Right lobe of liver (tissue), 6 donors: ENCODE data around the gene SREBF2. TPM values are rescaled to one million over a fixed set of nuclear protein-coding genes. Genes with fewer than 3 reads are reported as not detected.
"Not testable (repeated sequence)": the region's sequence is repeated elsewhere in the genome, so short reads cannot be mapped to it uniquely, and the experiment has no call there.

ENCODE experiments used
- ATAC-seq, 4 donors: fragments of 200-7000 bp; cut with Tn5 transposase; one replicate each; pipeline ENCODE4 v1.9.1; 2020; ENCODE audit warnings: mild to moderate bottlenecking in 4 of 4, moderate library complexity in 4 of 4
- DNase-seq, 3 donors: peaks; one replicate each; pipeline ENCODE4 v3.0.0-alpha.2; 2020
- H3K27ac ChIP-seq, 3 donors: fragments of 200-600 bp; one replicate each; pipeline ENCODE4 v1.8.0; 2022
- H3K27me3 ChIP-seq, 2 donors: fragments of 200-600 bp; one replicate each; pipeline ENCODE4 v1.8.0; 2022
- H3K36me3 ChIP-seq, 4 donors: fragments of 200-600 bp; sonication (generic) in 1 of 4; one replicate each; pipeline versions ENCODE4 v1.5.1 to v1.8.0; 2017 to 2022; ENCODE audit warnings: control low read depth in 1 of 4
- H3K4me1 ChIP-seq, 4 donors: fragments of 200-600 bp; sonication (generic) in 1 of 4; one replicate each; pipeline versions ENCODE4 v1.5.1 to v1.8.0; 2017 to 2022; ENCODE audit warnings: control low read depth in 1 of 4
- H3K4me3 ChIP-seq, 3 donors: fragments of 200-600 bp; one replicate each; pipeline ENCODE4 v1.8.0; 2022
- H3K9me3 ChIP-seq, 4 donors: fragments of 200-600 bp; sonication (generic) in 1 of 4; one replicate each; pipeline versions ENCODE4 v1.5.1 to v1.8.0; 2017 to 2022; ENCODE audit warnings: control low read depth in 1 of 4
- POLR2A ChIP-seq: fragments of 450-650 bp; IDR thresholded peaks from one replicate; pipeline ENCODE4 v1.6.1; 2017; ENCODE audit warnings: antibody characterized with exemption, mild to moderate bottlenecking
- WGBS: methylation state at CpG from one replicate; pipeline ENCODE4 v1.1.6; 2018; ENCODE audit warnings: low coverage, low lambda C conversion rate; ENCODE audit not compliant: insufficient coverage; ENCODE audit errors: missing lambda C conversion rate; 5-methylcytosine and 5-hydroxymethylcytosine counted together
- intact Hi-C, 2 donors: fragments of 100-400 bp; cut with DNase I; formaldehyde crosslinking; loops; one replicate each; pipeline versions ENCODE4 v1.11.2 to v1.14.1; 2022
- total RNA-seq, 6 experiments: library from RNA; depleted of rRNA in 2 of 6; stranded (reverse); fragments of >200 nt in 2 of 6; fragmentation: NEBNext Ultra II Directional in 3 of 6; extraction: Animal tissue kit (Norgen Biotek cat#: 25700) in 3 of 6; gene quantifications; one replicate each; pipeline versions ENCODE4 v1.1.0 to v1.2.4, GENCODE V29; 2016 to 2023
- TF ChIP-seq, protein P1 (sequence below), 4 donors: fragments of 200-600 bp in 3 of 4; fragments of 450-650 bp in 1 of 4; IDR thresholded peaks; one replicate each; pipeline versions ENCODE4 v1.5.1 to v1.8.0; 2016 to 2022; ENCODE audit warnings: antibody characterized with exemption in 4 of 4, mild to moderate bottlenecking in 2 of 4
- donor health status: DM: no; HTN: yes; CAD: no.
- donor health status: DM: no; HTN: no; CAD: no.
- donor health status: DM: no; HTN: no; CAD: no.
- donor health status: DM: no; HTN: yes; CAD: no.
- donor health status: DM: no; HTN: yes; CAD: no.

SREBF2 gene
- total RNA-seq, 6 experiments from 2014 or later, result 26.7 to 63.4 (median 37.2) TPM

GRCh38 chr22:41831383-41831782, 1.5 kb upstream of the SREBF2 start:
- Histone ChIP-seq H3K4me3 (no peak overlapping the region), H3K36me3 (peaks cover 0 to 5% (median 0%) of the 10 kb centered on the region in 4 donors), H3K27me3 (no peaks in the 10 kb centered on the region), H3K27ac (peak overlapping the region in 1 of 3 donors; percentile 99), H3K4me1 (peaks cover 0 to 24% (median under 1%) of the 10 kb centered on the region in 4 donors), H3K9me3 (no peaks in the 10 kb centered on the region)
- no peak for ATAC-seq
- no peak for TF ChIP-seq POLR2A
- TF ChIP-seq, protein P1, sequence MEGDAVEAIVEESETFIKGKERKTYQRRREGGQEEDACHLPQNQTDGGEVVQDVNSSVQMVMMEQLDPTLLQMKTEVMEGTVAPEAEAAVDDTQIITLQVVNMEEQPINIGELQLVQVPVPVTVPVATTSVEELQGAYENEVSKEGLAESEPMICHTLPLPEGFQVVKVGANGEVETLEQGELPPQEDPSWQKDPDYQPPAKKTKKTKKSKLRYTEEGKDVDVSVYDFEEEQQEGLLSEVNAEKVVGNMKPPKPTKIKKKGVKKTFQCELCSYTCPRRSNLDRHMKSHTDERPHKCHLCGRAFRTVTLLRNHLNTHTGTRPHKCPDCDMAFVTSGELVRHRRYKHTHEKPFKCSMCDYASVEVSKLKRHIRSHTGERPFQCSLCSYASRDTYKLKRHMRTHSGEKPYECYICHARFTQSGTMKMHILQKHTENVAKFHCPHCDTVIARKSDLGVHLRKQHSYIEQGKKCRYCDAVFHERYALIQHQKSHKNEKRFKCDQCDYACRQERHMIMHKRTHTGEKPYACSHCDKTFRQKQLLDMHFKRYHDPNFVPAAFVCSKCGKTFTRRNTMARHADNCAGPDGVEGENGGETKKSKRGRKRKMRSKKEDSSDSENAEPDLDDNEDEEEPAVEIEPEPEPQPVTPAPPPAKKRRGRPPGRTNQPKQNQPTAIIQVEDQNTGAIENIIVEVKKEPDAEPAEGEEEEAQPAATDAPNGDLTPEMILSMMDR (IDR thresholded peaks at IDR 0.05), result no peak
- WGBS, result 37% methylated on average over 4 of the region's 6 CpGs
- intact Hi-C loops, result no loop called here
- no peak for DNase-seq

GRCh38 chr22:41831828-41832552, 915 bp upstream of the SREBF2 start:
- no peak for TF ChIP-seq POLR2A
- TF ChIP-seq, protein P1 (IDR thresholded peaks at IDR 0.05), result no peak

GRCh38 chr22:41833369-41834004, 582 bp downstream of the SREBF2 start:
- peak overlapping the region; percentile 86 to 96 (median 89) for H3K4me3 ChIP-seq
- ATAC-seq (peak; percentile 6 to 41 (median 10)), DNase-seq (peak; percentile 64 to 76 (median 65))
- H3K27me3 ChIP-seq, result no peaks in the 10 kb centered on the region
- intact Hi-C loops, result no loop called here
- peak overlapping the region; percentile 84 to 99 (median 92) for H3K27ac ChIP-seq
- no peaks in the 10 kb centered on the region for H3K9me3 ChIP-seq
- H3K4me1 ChIP-seq, result peaks cover 0 to 29% (median under 1%) of the 10 kb centered on the region in 4 donors
- 0% methylated on average over 6 of the region's 86 CpGs for WGBS
- no peak for TF ChIP-seq POLR2A
- TF ChIP-seq, protein P1 (IDR thresholded peaks at IDR 0.05), result peak in 1 of 4 donors; percentile 16
- H3K36me3 ChIP-seq, result peaks cover 0 to 12% (median 0%) of the 10 kb centered on the region in 4 donors

More at GRCh38 chr22:41831828-41832552, 915 bp upstream of the SREBF2 start:
- 12% methylated on average over 14 of the region's 17 CpGs for WGBS
- Histone ChIP-seq H3K4me1 (peaks cover 0 to 29% (median under 1%) of the 10 kb centered on the region in 4 donors), H3K27me3 (no peaks in the 10 kb centered on the region), H3K36me3 (peaks cover 0 to 11% (median 0%) of the 10 kb centered on the region in 4 donors), H3K27ac (peak overlapping the region; percentile 84 to 99 (median 93)), H3K9me3 (no peaks in the 10 kb centered on the region), H3K4me3 (peak overlapping the region; percentile 34 to 96 (median 86))
- DNase-seq, result peak in 1 of 3 donors; percentile 27
- ATAC-seq, result no peak
- intact Hi-C loops, result no loop called here

GRCh38 chr22:41834005-41834944, 1.4 kb downstream of the SREBF2 start:
- Histone ChIP-seq H3K9me3 (no peaks in the 10 kb centered on the region), H3K27me3 (no peaks in the 10 kb centered on the region), H3K4me3 (peak overlapping the region; percentile 86 to 96 (median 89)), H3K4me1 (peaks cover 0 to 29% (median 3%) of the 10 kb centered on the region in 4 donors), H3K27ac (peak overlapping the region; percentile 84 to 99 (median 92)), H3K36me3 (peaks cover 0 to 12% (median 0%) of the 10 kb centered on the region in 4 donors)
- intact Hi-C loops, result no loop called here
- ATAC-seq (no peak), DNase-seq (no peak)
- TF ChIP-seq, protein P1 (IDR thresholded peaks at IDR 0.05), result no peak
- no peak for TF ChIP-seq POLR2A
- 14% methylated on average over 5 of the region's 14 CpGs for WGBS

DNA sequence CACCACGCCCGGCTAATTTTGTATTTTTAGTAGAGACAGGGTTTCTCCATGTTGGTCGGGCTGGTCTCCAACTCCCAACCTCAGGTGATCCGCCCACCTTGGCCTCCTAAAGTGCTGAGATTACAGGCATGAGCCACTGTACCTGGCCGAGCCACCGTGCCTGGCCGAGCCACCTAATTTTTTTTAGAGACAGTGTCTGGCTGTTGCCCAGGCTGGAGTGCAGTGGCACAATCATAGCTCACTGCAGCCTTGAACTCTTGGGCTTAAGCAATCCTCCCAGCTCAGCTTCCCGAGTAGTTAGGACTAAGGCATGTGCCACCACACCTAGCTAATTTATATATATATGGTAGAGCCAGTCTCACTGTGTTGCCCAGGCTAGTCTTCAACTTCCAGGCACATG, 2.6 kb downstream of the SREBF2 start:
- DNase-seq (peak; percentile 65 to 86 (median 80)), ATAC-seq (peak; percentile 1 to 30 (median 22))
- H3K4me1 ChIP-seq, result peaks cover 0 to 29% (median 4%) of the 10 kb centered on the region in 4 donors
- H3K9me3 ChIP-seq, H3K4me3 ChIP-seq, intact Hi-C loops, H3K27me3 ChIP-seq: not testable (repeated sequence)
- H3K36me3 ChIP-seq, result peaks cover 0 to 12% (median 0%) of the 10 kb centered on the region in 4 donors
- H3K27ac ChIP-seq, result peak overlapping the region in 2 of 3 donors; percentile 3 to 99
- no CpG with 5 or more reads among the region's 8 CpGs for WGBS
